ENCODE data around the gene AGMO.
"Not testable (repeated sequence)": the region's sequence is repeated elsewhere in the genome, so short reads cannot be mapped to it uniquely, and the experiment has no call there.

AGMO gene

DNA sequence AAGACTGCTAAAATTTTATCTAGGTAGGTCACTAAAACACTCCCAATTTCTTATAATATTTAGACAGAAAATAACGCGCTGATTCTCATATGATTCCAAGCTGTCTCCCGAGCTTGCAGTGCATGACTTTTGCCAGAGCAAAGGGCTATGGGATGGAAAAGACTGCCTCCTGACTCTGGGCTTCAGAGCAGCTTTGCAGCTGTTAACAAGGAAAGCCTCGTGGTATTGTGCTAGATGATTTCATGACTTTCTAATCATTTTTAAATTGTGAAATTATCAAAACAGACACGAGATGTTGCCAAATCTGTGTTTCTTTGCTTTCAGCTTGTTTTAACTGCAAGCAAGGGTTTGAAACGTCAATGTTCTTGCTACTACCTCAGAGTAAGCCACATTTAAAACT, 238.3 kb downstream of the AGMO start:
- DNase-seq (ENCODE audit: low read depth, low spot score) = no peak

GRCh38 chr7:15317215-15317614, 244.6 kb downstream of the AGMO start:
- DNase-seq (ENCODE audit: low read depth, low spot score) = no peak

GRCh38 chr7:15315678-15316077, 246.1 kb downstream of the AGMO start:
- DNase-seq (ENCODE audit: low read depth, low spot score) = no peak

DNA sequence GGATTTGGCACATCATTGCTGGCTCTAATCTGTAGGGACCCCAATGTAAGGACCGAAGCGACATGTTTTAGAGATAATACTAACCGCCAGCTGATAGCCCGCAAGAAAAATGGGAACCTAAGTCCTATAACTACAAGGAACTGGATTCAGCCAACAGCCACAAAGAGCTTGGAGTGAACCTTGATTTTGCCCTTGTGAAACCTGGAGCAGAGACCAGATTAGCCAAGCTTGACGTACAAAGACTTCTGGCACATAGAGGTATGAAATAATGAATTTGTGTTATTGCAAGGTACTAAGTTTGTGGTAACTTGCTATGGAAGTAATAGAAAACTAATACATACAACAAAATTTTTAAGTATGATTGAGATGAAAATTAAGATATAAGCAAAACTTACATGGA, 246.9 kb downstream of the AGMO start:
- no peak for DNase-seq (ENCODE audit: low read depth, low spot score)

DNA sequence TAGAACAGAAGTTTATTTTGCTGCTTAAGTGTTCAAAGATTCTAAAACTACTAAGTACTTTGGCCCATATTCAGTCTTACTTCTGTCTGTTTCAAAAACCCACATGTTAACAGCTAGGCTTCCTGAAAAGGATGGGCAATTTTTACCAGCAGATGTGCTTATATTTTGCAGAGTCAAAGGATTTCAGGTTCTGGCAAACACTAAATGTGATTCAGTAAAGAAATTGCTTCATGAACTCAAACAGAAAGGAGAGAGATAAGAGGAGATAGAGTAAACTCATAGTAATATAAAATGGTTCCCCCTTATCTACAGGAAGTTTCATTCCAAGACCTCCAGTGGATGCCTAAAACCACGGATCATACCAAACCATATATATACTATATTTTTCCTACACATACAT, 248.5 kb downstream of the AGMO start:
- DNase-seq (ENCODE audit: low read depth, low spot score) = no peak

GRCh38 chr7:15309872-15310271, 251.9 kb downstream of the AGMO start:
- DNase-seq (ENCODE audit: low read depth, low spot score) = no peak

- DNase-seq (ENCODE audit: low read depth, low spot score) = no peak
Measured at GRCh38 chr7:15308821-15309220, 253.0 kb downstream of the AGMO start.

- no peak for DNase-seq (ENCODE audit: low read depth, low spot score)
Measured at GRCh38 chr7:15306296-15306695, 255.5 kb downstream of the AGMO start.

DNA sequence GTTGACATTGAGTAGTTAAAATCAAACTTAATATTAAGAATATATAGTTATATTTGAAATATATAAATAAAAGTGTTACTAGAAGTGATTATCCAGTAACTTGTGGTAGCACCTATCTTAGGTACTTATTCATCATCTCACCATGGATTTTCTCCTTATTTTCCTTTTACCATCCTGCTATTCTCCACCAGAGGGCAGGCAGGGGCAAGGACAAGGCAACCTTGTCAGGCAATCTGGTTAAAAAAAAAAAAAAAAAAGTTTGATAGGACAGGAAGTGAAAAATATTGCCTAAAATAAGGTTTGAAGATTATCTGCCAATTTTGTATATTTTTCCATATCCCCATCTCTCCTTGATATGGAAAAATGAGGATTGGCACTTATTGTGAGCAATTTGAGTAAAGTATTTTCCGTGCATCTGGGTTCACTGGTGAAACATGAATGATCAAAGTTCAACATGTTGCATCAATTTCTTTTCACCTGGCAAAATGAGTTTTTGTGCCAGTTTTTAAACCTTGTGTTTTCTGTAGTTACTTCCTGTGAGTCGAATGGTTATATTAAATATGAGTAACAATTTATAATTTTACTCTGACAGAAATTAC, 256.7 kb downstream of the AGMO start:
- no peak for DNase-seq (ENCODE audit: low read depth, low spot score)

GRCh38 chr7:15303357-15303756, 258.5 kb downstream of the AGMO start:
- DNase-seq (ENCODE audit: low read depth, low spot score) = no peak

DNA sequence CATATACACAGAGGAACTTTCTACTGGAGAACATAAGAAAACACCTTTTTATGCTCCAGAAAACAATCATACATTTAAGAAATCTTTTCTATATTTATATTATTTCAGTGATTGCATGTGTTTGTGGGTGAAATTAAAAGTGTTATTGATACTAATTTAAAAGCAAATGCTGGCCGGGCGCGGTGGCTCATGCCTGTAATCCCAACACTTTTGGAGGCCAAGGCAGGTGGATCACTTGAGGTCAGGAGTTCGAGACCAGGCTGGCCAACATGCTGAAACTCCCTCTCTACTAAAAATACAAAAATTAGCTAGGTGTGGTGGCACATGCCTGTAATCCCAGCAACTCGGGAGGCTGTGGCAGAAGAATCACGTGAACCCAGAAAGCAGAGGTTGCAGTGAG, 260.8 kb downstream of the AGMO start:
- not testable (repeated sequence) for DNase-seq (ENCODE audit: low read depth, low spot score)

- no peak for DNase-seq (ENCODE audit: low read depth, low spot score)
Measured at GRCh38 chr7:15292138-15292537, 269.7 kb downstream of the AGMO start.

DNA sequence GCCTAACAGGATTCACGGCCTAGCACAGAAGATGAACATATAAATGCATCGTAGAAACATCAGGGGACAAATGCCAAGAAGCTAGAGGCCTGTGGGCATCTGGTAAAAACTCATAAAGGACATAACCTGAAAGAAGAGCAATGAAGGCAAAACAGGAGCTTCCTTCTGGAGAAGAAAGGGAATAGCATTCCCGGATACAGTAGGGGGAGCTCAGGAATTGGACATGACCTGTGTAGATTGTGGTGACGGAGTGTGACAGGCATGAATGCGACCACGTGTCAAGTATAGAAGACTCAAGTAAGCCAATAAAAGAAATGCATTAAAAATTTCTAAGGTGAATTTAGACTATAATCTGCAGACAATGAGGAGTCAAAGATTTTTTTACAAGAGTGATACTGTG, 270.1 kb downstream of the AGMO start:
- no peak for DNase-seq (ENCODE audit: low read depth, low spot score)

GRCh38 chr7:15288741-15289140, 273.1 kb downstream of the AGMO start:
- DNase-seq (ENCODE audit: low read depth, low spot score) = no peak

- DNase-seq (ENCODE audit: low read depth, low spot score) = no peak
Measured at GRCh38 chr7:15284396-15284795, 277.4 kb downstream of the AGMO start.

DNA sequence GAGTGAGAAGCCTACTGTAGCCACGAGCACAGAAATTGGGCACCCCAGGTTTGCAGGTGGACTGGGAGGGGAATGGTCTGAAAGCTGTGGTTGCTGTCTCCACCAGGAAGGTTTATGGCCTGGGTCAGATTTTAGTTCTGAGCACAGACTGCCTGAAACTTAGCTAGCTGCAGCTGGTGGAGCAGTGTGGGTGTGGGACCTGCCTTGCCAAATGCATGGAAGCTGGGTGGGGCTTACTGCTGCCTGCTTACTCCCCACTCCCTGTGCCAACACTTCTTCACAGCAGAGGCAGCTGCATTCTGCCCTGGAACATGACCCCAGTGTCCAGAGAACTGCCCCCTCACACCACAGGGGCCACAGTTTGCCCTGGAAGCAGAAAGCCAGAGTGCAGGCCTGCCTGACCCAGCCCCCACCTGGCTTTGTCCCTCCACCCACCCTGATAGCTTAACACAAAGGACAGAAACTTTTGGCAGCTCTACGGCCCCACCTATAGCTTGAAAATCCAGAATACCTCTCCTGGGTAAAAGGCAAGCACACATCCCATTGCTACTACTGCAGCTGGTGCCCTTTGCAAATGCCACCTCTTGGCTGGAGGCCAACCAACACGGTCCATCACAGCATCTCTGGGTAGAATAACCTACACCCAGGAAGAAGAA, 281.6 kb downstream of the AGMO start:
- no peak for DNase-seq (ENCODE audit: low read depth, low spot score)

DNA sequence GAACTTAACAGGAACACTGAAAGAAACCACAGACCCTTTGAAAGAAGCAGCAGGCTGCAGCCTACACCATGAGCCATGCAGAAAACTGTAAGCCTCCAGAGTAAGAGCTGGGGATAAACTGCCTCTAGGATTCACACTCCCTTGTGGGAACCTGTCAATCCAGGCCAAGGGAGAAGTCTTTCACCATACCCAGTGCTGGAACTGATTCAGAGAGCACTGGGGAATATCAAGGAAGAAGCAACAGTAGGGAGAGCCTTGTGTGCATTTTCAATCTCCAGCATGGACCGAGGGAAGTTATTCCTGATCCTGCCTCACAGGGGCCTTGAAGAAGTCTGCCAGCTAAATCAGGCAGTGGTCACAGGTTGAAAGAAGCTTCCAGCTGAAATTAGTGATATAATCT, 282.2 kb downstream of the AGMO start:
- no peak for DNase-seq (ENCODE audit: low read depth, low spot score)

DNA sequence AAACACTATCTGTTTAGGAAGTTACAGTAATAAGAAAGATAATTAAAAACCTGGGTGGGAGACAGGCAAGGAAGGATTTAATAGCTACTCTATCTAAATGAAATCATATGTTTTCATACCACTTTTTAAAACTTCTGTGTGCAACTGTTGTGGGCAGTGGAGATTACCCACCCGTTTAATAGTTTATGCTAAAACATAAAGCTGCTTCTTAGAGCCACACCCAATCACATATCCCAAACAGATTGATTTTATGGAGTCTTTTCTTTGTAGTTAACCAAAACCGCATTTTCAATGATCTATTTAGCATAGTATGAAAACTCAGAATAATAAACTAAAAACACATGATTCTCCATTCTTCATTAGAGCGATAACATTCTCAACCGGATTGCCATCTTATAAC, 304.1 kb downstream of the AGMO start:
- DNase-seq (ENCODE audit: low read depth, low spot score) = no peak

- peak; percentile 2 for DNase-seq (ENCODE audit: low read depth, low spot score)
Measured at GRCh38 chr7:15252181-15252580, 309.6 kb downstream of the AGMO start.

GRCh38 chr7:15248514-15248913, 313.3 kb downstream of the AGMO start:
- no peak for DNase-seq (ENCODE audit: low read depth, low spot score)

DNA sequence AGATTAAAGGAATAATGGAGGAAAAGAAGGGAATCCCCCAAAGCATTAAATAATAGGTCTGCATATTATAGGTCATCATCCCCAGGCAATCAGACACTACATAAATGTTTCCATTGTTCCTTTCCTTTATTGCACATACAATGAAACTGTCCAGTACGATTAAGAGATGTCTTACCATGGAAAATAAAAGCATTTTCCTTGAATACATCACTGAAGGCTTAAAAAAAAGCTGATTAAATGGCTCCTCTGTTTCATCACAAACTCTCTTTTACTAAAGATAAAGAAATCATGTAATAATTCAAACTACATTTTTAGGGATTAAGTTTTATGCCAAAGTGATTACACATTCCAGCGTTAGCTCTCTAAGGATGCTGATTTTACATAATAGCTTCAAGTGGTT, 316.0 kb downstream of the AGMO start:
- DNase-seq (ENCODE audit: low read depth, low spot score) = no peak

DNA sequence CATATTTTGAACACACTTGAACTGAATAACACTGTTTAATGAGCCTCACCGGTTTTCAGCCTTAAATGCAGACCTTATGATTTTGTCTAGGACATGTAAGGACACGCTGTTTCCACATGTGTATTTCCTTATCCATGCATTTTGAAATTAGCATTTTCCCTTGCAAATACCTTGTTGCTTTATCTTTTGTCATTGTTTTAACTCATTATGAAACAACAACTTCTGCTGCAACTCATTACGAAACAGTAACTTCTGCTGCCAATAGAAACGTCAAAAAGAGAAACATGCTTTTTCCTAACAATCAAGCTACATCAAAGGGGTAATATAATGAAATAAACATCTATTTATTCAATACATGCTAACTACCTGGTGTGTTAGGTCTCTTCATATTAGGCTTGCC, 322.0 kb downstream of the AGMO start:
- DNase-seq (ENCODE audit: low read depth, low spot score) = no peak

DNA sequence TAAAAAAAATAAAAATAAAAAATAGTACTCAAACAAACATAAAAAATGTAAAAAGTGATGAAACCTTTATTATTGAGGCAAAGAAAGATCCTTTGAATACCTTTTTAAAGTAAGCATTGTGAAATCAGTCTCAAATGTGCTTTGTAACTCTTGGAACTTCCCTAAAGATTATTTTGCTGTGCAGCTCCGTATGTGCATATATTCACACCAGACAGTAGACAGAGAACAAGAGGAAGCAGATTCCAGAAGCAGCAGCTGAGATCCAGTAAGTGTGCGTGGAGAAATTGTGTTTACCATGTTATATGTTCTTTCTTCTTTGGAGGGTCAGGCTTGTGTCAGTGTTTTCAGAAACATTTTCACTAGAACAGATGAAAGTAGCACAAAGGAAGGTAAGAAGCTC, 324.9 kb downstream of the AGMO start:
- DNase-seq (ENCODE audit: low read depth, low spot score) = no peak

DNA sequence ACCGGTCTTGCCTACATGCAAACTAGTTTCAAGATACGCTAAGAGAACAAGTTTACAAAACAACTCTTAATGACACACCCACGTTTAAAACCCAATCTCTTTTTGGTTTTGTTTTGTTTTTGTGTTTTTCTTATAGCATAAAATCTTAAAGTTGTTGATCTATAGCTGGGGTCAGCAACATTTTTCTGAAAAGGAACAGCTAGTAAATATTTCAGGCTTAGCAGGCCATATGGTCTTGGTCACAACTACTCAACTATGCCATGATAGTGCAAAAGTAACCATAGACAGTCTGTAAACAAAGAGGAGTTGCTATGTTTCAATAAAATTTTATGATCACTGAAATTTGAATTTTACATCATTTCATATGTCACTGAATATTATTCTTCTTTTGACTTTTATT, 327.4 kb downstream of the AGMO start:
- no peak for DNase-seq (ENCODE audit: low read depth, low spot score)

Measured in brain pericyte (primary cell).